Measurements from ENCODE around the gene NUP88.

The NUP88 gene

DNA sequence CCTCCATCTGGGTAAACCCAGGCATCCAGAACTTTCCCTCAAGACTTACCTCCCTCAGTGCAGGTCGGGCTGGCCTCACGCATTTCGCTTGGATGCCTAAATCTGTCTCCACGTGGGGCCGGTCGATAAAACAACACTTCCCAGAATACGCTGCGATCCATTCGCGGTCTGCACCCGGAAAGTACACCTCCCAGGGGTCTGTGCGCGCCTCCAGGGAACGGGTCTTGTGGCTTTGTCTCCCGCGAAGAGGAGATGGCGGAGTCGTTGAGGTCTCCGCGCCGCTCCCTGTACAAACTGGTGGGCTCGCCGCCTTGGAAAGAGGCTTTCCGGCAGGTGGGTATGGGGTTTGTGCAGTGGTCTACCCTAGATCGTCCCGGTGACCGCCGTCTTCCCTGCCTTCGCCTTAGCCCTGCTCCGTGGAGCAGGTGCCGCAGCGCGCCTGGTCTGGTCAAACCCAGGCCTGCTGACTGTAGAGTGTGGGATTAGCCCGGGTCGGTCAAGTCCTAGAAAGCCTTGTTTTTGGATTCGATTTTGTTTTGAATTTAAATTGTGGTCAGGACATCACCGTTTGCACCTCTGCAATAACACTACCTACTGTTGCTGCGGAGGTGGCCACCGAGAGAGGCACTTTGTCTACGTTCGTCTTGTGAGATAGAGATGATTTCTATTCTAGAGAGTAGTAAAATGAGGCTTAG is 644 bp upstream of the NUP88 start, which contains the start of gene RPAIN:
TSS of gene RPAIN (plus strand) at position 224 of the 695 bp plus-strand sequence. CDS start at position 253, 29 bp downstream.
- Histone ChIP-seq H3K27ac (ENCODE audit: low read length) (peak within 1 kb of the TSS; percentile 71), H3K27me3 (ENCODE audit: control insufficient read depth in 1 of 2, insufficient read depth in 2 of 2, low read length in 2 of 2) (no peaks in the 10 kb centered on the region), H3K4me3 (ENCODE audit: low read length in 2 of 2) (peak within 1 kb of the TSS; percentile 89 to 98), H3K36me3 (ENCODE audit: control insufficient read depth in 2 of 2, insufficient read depth in 2 of 2, low read length in 2 of 2) (peaks cover 26 to 28% of the 10 kb centered on the region in 2 donors), H3K4me1 (ENCODE audit: control insufficient read depth, insufficient read depth, low read length) (peaks cover 21% of the 10 kb centered on the region), H3K9me3 (ENCODE audit: control insufficient read depth in 2 of 2, low read length in 2 of 2) (no peaks in the 10 kb centered on the region), H3K9ac (ENCODE audit: low read length in 2 of 2) (peak within 1 kb of the TSS; percentile 74 to 91)

GRCh38 chr17:5418858-5419355 is 555 bp downstream of the NUP88 start:
- Histone ChIP-seq H3K4me3 (ENCODE audit: low read length in 2 of 2) (peak overlapping the region; percentile 89 to 98), H3K27me3 (ENCODE audit: control insufficient read depth in 1 of 2, insufficient read depth in 2 of 2, low read length in 2 of 2) (no peaks in the 10 kb centered on the region), H3K27ac (ENCODE audit: low read length) (peak overlapping the region; percentile 71), H3K9me3 (ENCODE audit: control insufficient read depth in 2 of 2, low read length in 2 of 2) (no peaks in the 10 kb centered on the region), H3K36me3 (ENCODE audit: control insufficient read depth in 2 of 2, insufficient read depth in 2 of 2, low read length in 2 of 2) (peaks cover 21 to 23% of the 10 kb centered on the region in 2 donors), H3K4me1 (ENCODE audit: control insufficient read depth, insufficient read depth, low read length) (peaks cover 21% of the 10 kb centered on the region), H3K9ac (ENCODE audit: low read length in 2 of 2) (peak overlapping the region; percentile 73 to 83)

DNA sequence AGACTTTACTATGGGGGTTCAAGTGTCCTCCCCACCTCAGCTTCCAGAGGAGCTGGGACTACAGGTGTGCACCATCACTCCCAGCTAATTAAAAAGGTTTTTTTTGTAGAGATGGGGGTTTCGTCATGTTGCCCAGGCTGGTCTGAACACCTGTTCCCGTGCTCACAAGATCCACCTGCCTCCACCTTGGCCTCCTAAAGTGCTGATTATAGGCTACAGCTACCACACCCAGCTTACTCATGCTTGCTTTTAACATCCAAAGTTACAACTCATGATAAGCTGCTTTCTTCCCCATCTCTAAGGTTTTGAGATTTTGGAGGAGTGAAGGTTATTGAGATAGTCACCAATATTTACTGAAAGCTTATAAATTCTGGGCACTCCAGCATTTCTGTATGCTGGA is 2.6 kb downstream of the NUP88 start:
- no peaks in the 10 kb centered on the region for H3K27me3 ChIP-seq (ENCODE audit: control insufficient read depth in 1 of 2, insufficient read depth in 2 of 2, low read length in 2 of 2)
- peaks cover 21% of the 10 kb centered on the region for H3K4me1 ChIP-seq (ENCODE audit: control insufficient read depth, insufficient read depth, low read length)
- no peaks in the 10 kb centered on the region for H3K9me3 ChIP-seq (ENCODE audit: control insufficient read depth in 2 of 2, low read length in 2 of 2)
- no peak overlapping the region for H3K9ac ChIP-seq (ENCODE audit: low read length in 2 of 2)
- H3K36me3 ChIP-seq (ENCODE audit: control insufficient read depth in 2 of 2, insufficient read depth in 2 of 2, low read length in 2 of 2): peaks cover 17 to 25% of the 10 kb centered on the region in 2 donors
- no peak overlapping the region for H3K4me3 ChIP-seq (ENCODE audit: low read length in 2 of 2)
- no peak overlapping the region for H3K27ac ChIP-seq (ENCODE audit: low read length)

DNA sequence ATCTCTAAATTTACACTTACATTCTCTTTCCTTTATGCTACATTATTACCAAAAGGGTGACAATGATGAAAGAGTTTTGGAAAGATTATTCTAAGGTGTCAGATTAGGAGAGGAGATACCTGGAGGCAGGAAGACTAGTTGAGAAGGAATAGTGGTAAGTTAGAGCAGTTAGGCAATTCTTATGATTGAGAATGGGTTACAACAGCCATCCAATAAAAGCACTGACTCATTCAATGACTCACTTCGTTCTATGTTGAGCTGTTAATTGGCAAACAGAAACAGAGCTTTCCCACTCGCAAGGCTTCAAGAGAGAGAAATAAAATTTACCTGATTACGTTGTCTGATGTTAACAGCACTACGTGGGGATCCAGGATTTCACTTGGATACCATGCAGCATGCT is 5.8 kb downstream of the NUP88 start:
- Histone ChIP-seq H3K4me1 (ENCODE audit: control insufficient read depth, insufficient read depth, low read length) (peaks cover 10% of the 10 kb centered on the region), H3K27ac (ENCODE audit: low read length) (no peak overlapping the region), H3K4me3 (ENCODE audit: low read length in 2 of 2) (no peak overlapping the region), H3K9ac (ENCODE audit: low read length in 2 of 2) (no peak overlapping the region), H3K36me3 (ENCODE audit: control insufficient read depth in 2 of 2, insufficient read depth in 2 of 2, low read length in 2 of 2) (peaks cover 20 to 37% of the 10 kb centered on the region in 2 donors), H3K27me3 (ENCODE audit: control insufficient read depth in 1 of 2, insufficient read depth in 2 of 2, low read length in 2 of 2) (no peaks in the 10 kb centered on the region), H3K9me3 (ENCODE audit: control insufficient read depth in 2 of 2, low read length in 2 of 2) (no peaks in the 10 kb centered on the region)

- no peaks in the 10 kb centered on the region for H3K4me1 ChIP-seq (ENCODE audit: control insufficient read depth, insufficient read depth, low read length)
- peaks cover 37 to 66% of the 10 kb centered on the region in 2 donors for H3K36me3 ChIP-seq (ENCODE audit: control insufficient read depth in 2 of 2, insufficient read depth in 2 of 2, low read length in 2 of 2)
- no peaks in the 10 kb centered on the region for H3K27me3 ChIP-seq (ENCODE audit: control insufficient read depth in 1 of 2, insufficient read depth in 2 of 2, low read length in 2 of 2)
- no peaks in the 10 kb centered on the region for H3K9me3 ChIP-seq (ENCODE audit: control insufficient read depth in 2 of 2, low read length in 2 of 2)
- no peak overlapping the region for H3K27ac ChIP-seq (ENCODE audit: low read length)
- no peak overlapping the region for H3K4me3 ChIP-seq (ENCODE audit: low read length in 2 of 2)
- no peak overlapping the region for H3K9ac ChIP-seq (ENCODE audit: low read length in 2 of 2)
Observed at GRCh38 chr17:5410594-5411272, 8.7 kb downstream of the NUP88 start.

GRCh38 chr17:5408186-5408585 is 11.3 kb downstream of the NUP88 start:
- no peak overlapping the region for H3K9ac ChIP-seq (ENCODE audit: low read length in 2 of 2)
- no peaks in the 10 kb centered on the region for H3K27me3 ChIP-seq (ENCODE audit: control insufficient read depth in 1 of 2, insufficient read depth in 2 of 2, low read length in 2 of 2)
- H3K4me3 ChIP-seq (ENCODE audit: low read length in 2 of 2): no peak overlapping the region
- H3K4me1 ChIP-seq (ENCODE audit: control insufficient read depth, insufficient read depth, low read length): no peaks in the 10 kb centered on the region
- H3K36me3 ChIP-seq (ENCODE audit: control insufficient read depth in 2 of 2, insufficient read depth in 2 of 2, low read length in 2 of 2): peaks cover 49 to 73% of the 10 kb centered on the region in 2 donors
- H3K27ac ChIP-seq (ENCODE audit: low read length): no peak overlapping the region
- H3K9me3 ChIP-seq (ENCODE audit: control insufficient read depth in 2 of 2, low read length in 2 of 2): no peaks in the 10 kb centered on the region

- Histone ChIP-seq H3K27ac (ENCODE audit: low read length) (no peak overlapping the region), H3K4me3 (ENCODE audit: low read length in 2 of 2) (no peak overlapping the region), H3K36me3 (ENCODE audit: control insufficient read depth in 2 of 2, insufficient read depth in 2 of 2, low read length in 2 of 2) (peaks cover 49 to 63% of the 10 kb centered on the region in 2 donors), H3K9ac (ENCODE audit: low read length in 2 of 2) (no peak overlapping the region), H3K27me3 (ENCODE audit: control insufficient read depth in 1 of 2, insufficient read depth in 2 of 2, low read length in 2 of 2) (no peaks in the 10 kb centered on the region), H3K9me3 (ENCODE audit: control insufficient read depth in 2 of 2, low read length in 2 of 2) (no peaks in the 10 kb centered on the region), H3K4me1 (ENCODE audit: control insufficient read depth, insufficient read depth, low read length) (no peaks in the 10 kb centered on the region)
Observed at GRCh38 chr17:5405400-5405799, 14.1 kb downstream of the NUP88 start.

- Histone ChIP-seq H3K4me1 (ENCODE audit: control insufficient read depth, insufficient read depth, low read length) (no peaks in the 10 kb centered on the region), H3K36me3 (ENCODE audit: control insufficient read depth in 2 of 2, insufficient read depth in 2 of 2, low read length in 2 of 2) (peaks cover 31 to 34% of the 10 kb centered on the region in 2 donors), H3K9ac (ENCODE audit: low read length in 2 of 2) (no peak overlapping the region), H3K27me3 (ENCODE audit: control insufficient read depth in 1 of 2, insufficient read depth in 2 of 2, low read length in 2 of 2) (no peaks in the 10 kb centered on the region), H3K9me3 (ENCODE audit: control insufficient read depth in 2 of 2, low read length in 2 of 2) (no peaks in the 10 kb centered on the region), H3K4me3 (ENCODE audit: low read length in 2 of 2) (no peak overlapping the region), H3K27ac (ENCODE audit: low read length) (no peak overlapping the region)
Observed at GRCh38 chr17:5399767-5400166, 19.7 kb downstream of the NUP88 start.

DNA sequence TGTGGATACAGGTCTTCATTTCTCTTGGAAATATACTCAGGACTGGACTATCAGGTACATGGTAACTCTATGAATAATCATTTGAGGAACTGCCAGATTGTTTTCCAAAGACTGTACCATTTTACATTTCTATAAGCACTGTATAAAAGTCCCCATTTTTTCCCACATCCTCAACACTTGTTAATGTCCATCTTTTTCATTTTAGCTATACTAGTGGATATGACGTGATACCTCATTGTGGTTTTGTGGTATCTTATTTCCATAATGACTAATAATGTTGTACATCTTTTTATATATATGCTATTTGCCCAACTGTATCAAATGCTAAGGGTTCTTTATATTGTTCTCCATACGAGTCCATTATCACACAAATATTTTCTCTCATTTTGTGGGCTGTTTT is 22.9 kb downstream of the NUP88 start:
- Histone ChIP-seq H3K36me3 (ENCODE audit: control insufficient read depth in 2 of 2, insufficient read depth in 2 of 2, low read length in 2 of 2) (peaks cover 35 to 41% of the 10 kb centered on the region in 2 donors), H3K27ac (ENCODE audit: low read length) (no peak overlapping the region), H3K4me1 (ENCODE audit: control insufficient read depth, insufficient read depth, low read length) (no peaks in the 10 kb centered on the region), H3K27me3 (ENCODE audit: control insufficient read depth in 1 of 2, insufficient read depth in 2 of 2, low read length in 2 of 2) (no peaks in the 10 kb centered on the region), H3K4me3 (ENCODE audit: low read length in 2 of 2) (no peak overlapping the region), H3K9me3 (ENCODE audit: control insufficient read depth in 2 of 2, low read length in 2 of 2) (no peaks in the 10 kb centered on the region), H3K9ac (ENCODE audit: low read length in 2 of 2) (no peak overlapping the region)

GRCh38 chr17:5391678-5392077 is 27.8 kb downstream of the NUP88 start:
- Histone ChIP-seq H3K36me3 (ENCODE audit: control insufficient read depth in 2 of 2, insufficient read depth in 2 of 2, low read length in 2 of 2) (peaks cover 58 to 62% of the 10 kb centered on the region in 2 donors), H3K27ac (ENCODE audit: low read length) (no peak overlapping the region), H3K9ac (ENCODE audit: low read length in 2 of 2) (no peak overlapping the region), H3K4me1 (ENCODE audit: control insufficient read depth, insufficient read depth, low read length) (no peaks in the 10 kb centered on the region), H3K9me3 (ENCODE audit: control insufficient read depth in 2 of 2, low read length in 2 of 2) (no peaks in the 10 kb centered on the region), H3K27me3 (ENCODE audit: control insufficient read depth in 1 of 2, insufficient read depth in 2 of 2, low read length in 2 of 2) (no peaks in the 10 kb centered on the region), H3K4me3 (ENCODE audit: low read length in 2 of 2) (no peak overlapping the region)

- Histone ChIP-seq H3K4me1 (ENCODE audit: control insufficient read depth, insufficient read depth, low read length) (no peaks in the 10 kb centered on the region), H3K27ac (ENCODE audit: low read length) (no peak overlapping the region), H3K9ac (ENCODE audit: low read length in 2 of 2) (no peak overlapping the region), H3K27me3 (ENCODE audit: control insufficient read depth in 1 of 2, insufficient read depth in 2 of 2, low read length in 2 of 2) (no peaks in the 10 kb centered on the region), H3K9me3 (ENCODE audit: control insufficient read depth in 2 of 2, low read length in 2 of 2) (no peaks in the 10 kb centered on the region), H3K4me3 (ENCODE audit: low read length in 2 of 2) (no peak overlapping the region), H3K36me3 (ENCODE audit: control insufficient read depth in 2 of 2, insufficient read depth in 2 of 2, low read length in 2 of 2) (peaks cover 72 to 76% of the 10 kb centered on the region in 2 donors)
Observed at GRCh38 chr17:5381542-5381941, 37.9 kb downstream of the NUP88 start.

Data from stomach smooth muscle (tissue), 2 donors.